Effector CD8-positive, alpha-beta T cell (primary cell): ENCODE results near the gene ENDOU.
A peak's percentile ranks its signal among the peaks of the same experiment; 100 is the strongest.

Source experiments
- DNase-seq: peaks from one replicate; lab custom pipeline; 2025; lab: John Stamatoyannopoulos, UW

Gene ENDOU

GRCh38 chr12:47743311-47743860 is 18.1 kb upstream of the ENDOU start:
- no peak for DNase-seq

DNA sequence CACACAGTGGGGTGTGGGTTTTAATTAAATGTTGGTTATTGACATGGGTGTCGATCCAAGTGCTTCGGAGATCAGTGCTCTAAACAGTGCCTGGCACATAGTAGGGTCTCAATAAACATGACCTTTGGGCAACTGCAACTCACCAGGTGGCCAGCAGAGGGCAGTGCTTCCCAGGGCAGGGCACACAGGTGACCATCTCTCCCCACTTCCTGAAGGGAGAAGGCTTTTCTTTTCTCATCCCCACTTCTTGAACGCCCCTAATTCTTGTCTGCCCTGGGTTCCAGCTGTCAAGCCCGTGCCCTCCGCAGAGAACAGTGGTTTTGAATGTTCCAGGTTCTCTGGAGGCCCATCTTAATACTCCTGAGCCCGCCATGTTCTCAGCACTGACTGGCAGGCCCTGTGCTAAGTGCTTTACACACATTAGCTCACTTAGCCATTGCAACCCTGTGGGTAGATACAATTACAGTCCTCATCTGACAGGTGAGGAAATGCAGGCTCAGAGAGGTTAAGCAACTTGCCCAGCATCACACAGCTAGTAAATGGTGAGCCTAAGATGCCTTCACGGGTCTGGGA is 17.0 kb upstream of the ENDOU start:
- DNase-seq = peak; percentile 66

DNA sequence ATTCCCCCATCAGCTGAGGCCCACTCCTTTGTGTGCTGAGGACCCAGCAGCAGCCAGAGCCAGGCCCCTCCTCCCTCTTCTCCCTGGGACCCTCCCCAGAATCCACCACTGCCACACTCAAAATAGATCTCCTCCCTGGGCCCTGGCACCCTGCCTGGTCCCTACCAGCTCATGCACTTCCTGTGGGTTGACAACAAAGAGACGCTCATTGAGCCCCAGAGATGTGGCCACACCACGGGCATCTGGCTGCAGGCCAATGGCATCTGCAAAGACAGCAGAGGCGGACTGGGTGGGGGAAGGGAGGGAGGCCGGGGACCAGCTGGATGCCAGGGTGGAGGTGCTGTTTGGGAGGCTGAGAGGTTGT is 16.0 kb upstream of the ENDOU start:
- DNase-seq = peak; percentile 45

GRCh38 chr12:47740606-47741339 is 15.5 kb upstream of the ENDOU start:
- no peak for DNase-seq

- DNase-seq = no peak
These were observed 14.7 kb upstream of the ENDOU start for GRCh38 chr12:47739979-47740378.

DNA sequence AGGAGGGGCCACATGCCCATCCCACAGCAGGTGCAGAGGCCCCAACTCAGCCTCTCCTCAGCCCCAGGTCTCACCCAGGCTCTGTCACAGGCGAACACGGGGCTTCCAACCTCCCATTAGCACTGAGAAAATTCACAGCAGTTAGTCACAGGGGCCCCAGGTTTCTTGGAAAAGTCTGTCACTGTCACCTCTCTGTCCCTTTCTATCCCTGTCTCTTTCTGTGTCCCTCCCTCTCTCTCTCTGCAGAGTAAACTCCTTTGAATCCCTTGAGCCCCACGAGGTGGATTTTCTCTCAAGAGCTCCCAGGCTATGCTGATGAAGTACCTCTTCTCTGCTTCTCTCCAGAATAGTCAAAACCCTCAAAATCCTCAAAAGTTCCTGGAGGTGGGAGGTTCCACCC is 14.0 kb upstream of the ENDOU start:
- no peak for DNase-seq

GRCh38 chr12:47737936-47738594 is 12.8 kb upstream of the ENDOU start:
- no peak for DNase-seq

DNA sequence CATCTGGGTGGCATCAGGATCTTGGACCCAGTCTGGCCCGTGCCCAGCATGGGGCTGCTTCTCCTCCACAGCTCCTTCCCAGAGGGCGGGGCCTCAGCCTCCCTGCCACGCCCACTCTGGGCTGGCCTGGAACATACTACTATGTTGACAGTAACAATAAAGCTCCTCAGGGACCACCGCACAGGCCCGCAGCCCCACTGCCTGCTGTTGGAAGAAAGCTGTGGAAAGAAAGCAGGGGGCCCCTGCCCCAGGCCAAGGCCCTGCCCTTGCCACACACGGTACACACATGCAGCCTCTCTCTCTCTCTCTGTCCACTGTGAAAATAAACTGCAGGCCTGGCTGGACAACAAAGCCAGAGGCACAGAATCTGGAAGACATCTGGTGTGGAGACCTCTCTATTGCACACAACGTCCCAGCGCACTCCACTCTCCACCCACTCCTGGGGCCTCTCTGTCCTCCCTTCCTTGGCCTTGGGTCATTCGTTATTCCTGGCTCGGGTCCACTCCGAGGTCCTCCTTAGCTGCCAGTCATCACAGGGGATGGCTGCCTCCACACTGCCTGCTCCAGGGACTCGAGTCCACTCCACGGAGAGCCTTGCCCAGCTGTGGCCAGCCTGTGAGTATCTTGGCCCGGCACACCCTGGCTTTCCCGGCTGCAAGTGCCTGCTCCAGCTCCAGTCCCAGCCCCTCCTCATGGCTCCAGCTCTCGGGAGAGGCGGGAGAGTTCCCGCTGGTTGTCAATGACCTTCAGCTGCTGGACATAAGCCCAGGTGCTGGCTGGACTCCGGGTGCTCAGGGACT is 11.8 kb upstream of the ENDOU start:
- no peak for DNase-seq

DNA sequence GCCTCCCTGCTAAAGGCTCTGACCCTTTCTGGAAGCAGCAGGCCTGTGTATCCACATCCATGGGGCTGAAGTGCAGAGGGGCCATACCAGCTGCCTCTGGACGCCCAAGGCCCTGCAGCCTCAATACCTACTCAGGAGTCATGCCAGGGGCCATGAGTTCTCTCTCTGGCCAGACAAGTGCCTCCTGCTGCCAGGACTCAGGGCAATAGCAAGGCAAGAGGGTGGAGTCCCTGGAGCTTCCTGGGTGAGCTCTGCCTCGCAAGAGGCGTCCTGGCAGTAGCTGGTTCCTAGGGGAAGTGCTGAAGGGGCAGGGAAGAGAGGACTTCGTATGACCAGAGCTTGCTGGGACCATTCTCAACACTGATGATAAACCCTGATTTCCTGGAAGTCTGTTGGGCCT is 10.9 kb upstream of the ENDOU start:
- DNase-seq = no peak

DNA sequence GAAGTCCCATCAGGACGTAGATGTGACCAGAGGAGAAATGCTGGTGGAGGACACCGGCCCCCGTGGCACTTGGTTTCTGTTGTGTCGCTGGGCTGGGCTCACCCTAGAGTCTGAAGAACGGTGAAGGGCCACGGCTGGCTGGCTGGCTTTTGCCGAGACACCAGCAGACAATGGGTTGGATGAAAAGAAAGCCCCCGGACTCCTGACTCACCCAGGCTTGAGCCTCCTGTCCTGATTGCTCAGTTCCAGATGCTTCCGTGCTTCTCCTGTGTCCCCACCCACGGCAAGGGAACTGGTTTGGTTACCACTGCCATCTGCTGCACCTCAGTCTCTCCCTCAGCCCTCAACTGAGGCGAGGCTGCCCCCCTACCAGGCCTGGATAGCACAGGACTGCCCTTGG is 10.4 kb upstream of the ENDOU start:
- no peak for DNase-seq

GRCh38 chr12:47734725-47735480 is 9.6 kb upstream of the ENDOU start:
- no peak for DNase-seq

- no peak for DNase-seq
These were observed 7.9 kb upstream of the ENDOU start for GRCh38 chr12:47733142-47733541.

- DNase-seq = no peak
These were observed 7.2 kb upstream of the ENDOU start for GRCh38 chr12:47732504-47732903.

- DNase-seq = no peak
These were observed 6.4 kb upstream of the ENDOU start for GRCh38 chr12:47731723-47732122.

DNA sequence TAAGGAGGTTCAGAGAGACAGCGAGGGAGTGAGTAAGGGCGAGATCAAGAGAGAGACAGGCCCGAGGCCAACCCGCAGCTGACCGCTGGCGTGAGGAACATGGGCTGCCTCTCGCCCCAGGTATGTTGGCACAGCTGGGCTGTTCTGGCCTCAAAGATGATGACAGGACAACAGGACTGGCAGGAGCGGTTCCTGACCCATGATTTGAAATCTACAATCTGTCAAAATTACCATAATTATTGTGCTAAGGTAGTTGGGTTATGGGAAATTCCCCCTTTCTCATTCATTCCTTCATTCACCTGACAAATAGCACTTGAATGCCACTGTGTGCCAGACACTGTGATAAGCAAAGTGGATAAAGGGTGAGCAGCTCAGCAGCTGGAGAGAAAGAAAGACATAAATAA is 5.1 kb upstream of the ENDOU start:
- DNase-seq = no peak

DNA sequence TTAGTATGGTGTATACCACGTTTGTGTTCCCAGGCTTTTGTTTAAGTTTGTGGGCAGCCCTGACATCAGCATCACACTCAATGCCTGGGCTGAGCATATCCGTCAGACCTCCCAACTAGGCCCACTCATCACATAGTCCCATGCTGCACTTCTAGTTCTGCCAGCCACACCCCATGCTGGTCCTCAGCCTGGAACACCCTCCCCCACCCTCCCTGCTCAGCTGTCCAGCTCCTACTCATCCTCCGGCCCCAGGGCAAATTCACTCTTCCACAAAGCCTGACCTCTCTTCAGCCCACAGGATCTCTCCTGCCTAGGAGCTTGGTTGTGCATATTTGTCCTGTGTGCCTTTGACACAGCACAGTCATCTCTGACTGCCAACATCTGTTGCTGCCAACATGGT is 3.9 kb upstream of the ENDOU start:
- no peak for DNase-seq

DNA sequence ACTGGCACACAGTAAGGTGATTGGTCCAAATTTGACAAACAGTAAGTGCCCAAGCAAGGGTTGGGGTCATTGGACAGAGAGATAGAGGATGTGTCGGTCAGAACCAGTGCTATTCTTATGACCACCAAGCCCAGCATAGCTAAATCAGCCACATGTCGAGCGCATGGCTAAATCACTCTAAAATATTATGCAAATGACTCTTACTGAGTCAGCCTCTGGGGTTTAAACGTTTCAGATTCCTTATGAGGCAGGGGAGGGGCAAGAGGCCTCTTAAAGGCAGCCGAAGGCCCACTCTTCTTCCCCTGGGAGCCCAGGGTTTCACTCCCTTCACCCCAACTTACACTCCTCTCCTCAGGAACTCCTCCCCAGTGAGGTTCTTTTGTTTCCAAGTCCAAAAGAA is 603 bp upstream of the ENDOU start:
- DNase-seq = no peak

GRCh38 chr12:47722941-47723631 is 2.2 kb downstream of the ENDOU start:
- DNase-seq = no peak

- DNase-seq = no peak
These were observed 3.0 kb downstream of the ENDOU start for GRCh38 chr12:47722136-47722834.

DNA sequence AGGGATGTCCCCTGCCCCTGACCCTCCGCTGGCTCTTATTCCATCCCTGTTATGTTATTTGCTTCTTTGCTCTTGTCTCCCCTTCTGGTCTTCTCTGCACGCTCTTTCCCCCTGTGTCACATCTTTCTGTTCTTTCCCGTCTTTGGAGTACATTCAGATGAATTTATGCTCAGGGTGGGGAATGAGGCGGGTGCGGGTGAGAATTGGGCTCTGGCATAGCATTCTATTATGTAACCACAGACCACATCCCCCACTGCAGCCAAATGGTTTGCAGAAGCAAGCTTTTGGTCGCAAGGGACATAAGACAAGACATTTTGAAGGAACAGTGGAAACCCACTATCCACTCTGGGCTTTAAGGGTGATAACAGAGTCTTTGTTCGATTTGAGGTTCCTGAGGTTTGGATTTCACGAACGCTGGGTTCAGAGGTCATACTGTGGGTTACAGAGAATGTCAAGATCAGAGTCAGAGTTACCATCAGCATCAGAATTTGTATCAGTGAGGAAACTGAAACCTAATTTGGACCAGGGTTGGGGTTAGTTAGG is 3.8 kb downstream of the ENDOU start:
- no peak for DNase-seq
